ENCODE measurements around the gene ATAD1.
"Not testable (repeated sequence)": the region's sequence is repeated elsewhere in the genome, so short reads cannot be mapped to it uniquely, and the experiment has no call there.

ATAD1 gene

DNA sequence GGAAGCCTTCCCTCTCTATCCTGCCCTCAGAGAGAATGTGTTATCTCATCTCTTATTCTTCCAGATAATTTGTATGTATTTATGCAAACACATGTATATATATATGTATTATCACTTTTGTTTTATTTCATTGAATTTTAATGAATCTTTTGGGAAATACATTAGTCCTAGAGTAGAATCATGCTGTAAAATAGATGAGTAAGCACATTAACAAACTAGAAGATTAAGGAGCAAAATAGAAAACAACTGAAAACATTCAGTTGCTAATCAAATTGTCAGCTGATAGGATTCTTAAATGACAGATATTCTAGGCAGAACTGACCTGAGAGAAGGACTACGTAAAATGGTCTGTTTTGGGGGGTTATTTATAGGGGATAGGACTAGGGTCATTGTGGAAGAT is 34.1 kb upstream of the ATAD1 start:
- Histone ChIP-seq H3K27ac (ENCODE audit: low read length) (no peak overlapping the region), H4K20me1 (ENCODE audit: insufficient read depth, low read length) (no peaks in the 10 kb centered on the region), H3K4me1 (ENCODE audit: insufficient read depth, low read length) (peaks cover 40% of the 10 kb centered on the region), H3K4me3 (ENCODE audit: low read depth in 1 of 2, low read length in 2 of 2) (no peak overlapping the region), H2AFZ (ENCODE audit: low read depth, low read length) (no peak overlapping the region), H3K27me3 (ENCODE audit: insufficient read depth, low read length, poor library complexity) (no peaks in the 10 kb centered on the region), H3K9me3 (ENCODE audit: insufficient read depth, low read length, severe bottlenecking) (no peaks in the 10 kb centered on the region), H3K79me2 (ENCODE audit: insufficient read depth, low read length) (no peaks in the 10 kb centered on the region), H3K9ac (ENCODE audit: low read depth, low read length) (no peak overlapping the region), H3K4me2 (ENCODE audit: insufficient read depth, low read length) (no peak overlapping the region), H3K36me3 (ENCODE audit: insufficient read depth, low read length) (no peaks in the 10 kb centered on the region)
- DNase-seq (no peak), ATAC-seq (ENCODE audit: insufficient read depth, low read depth) (no peak)
- TF ChIP-seq CTCF (IDR thresholded peaks at IDR 0.05; ENCODE audit: borderline replicate concordance, extremely low read depth, low read length, poor library complexity, severe bottlenecking) = no peak

GRCh38 chr10:87850742-87851205 is 32.7 kb upstream of the ATAD1 start:
- no peaks in the 10 kb centered on the region for H3K9me3 ChIP-seq (ENCODE audit: insufficient read depth, low read length, severe bottlenecking)
- no peaks in the 10 kb centered on the region for H3K36me3 ChIP-seq (ENCODE audit: insufficient read depth, low read length)
- H3K27me3 ChIP-seq (ENCODE audit: insufficient read depth, low read length, poor library complexity) = no peaks in the 10 kb centered on the region
- TF ChIP-seq EZH2 (IDR thresholded peaks at IDR 0.05; ENCODE audit: borderline replicate concordance, low read depth, low read length, severe bottlenecking) (no peak), CTCF (IDR thresholded peaks at IDR 0.05; ENCODE audit: borderline replicate concordance, extremely low read depth, low read length, poor library complexity, severe bottlenecking) (peak; percentile 96)
- H3K4me2 ChIP-seq (ENCODE audit: insufficient read depth, low read length) = peak overlapping the region; percentile 43
- no peaks in the 10 kb centered on the region for H3K79me2 ChIP-seq (ENCODE audit: insufficient read depth, low read length)
- H4K20me1 ChIP-seq (ENCODE audit: insufficient read depth, low read length) = no peaks in the 10 kb centered on the region
- peak; percentile 86 for DNase-seq
- ATAC-seq (ENCODE audit: insufficient read depth, low read depth) = peak; percentile 98
- H3K4me3 ChIP-seq (ENCODE audit: low read depth in 1 of 2, low read length in 2 of 2) = no peak overlapping the region
- H3K4me1 ChIP-seq (ENCODE audit: insufficient read depth, low read length) = peaks cover 40% of the 10 kb centered on the region
- peak overlapping the region; percentile 86 for H2AFZ ChIP-seq (ENCODE audit: low read depth, low read length)
- peak overlapping the region; percentile 80 for H3K27ac ChIP-seq (ENCODE audit: low read length)
- peak overlapping the region; percentile 33 for H3K9ac ChIP-seq (ENCODE audit: low read depth, low read length)

- Histone ChIP-seq H2AFZ (ENCODE audit: low read depth, low read length) (no peak overlapping the region), H3K36me3 (ENCODE audit: insufficient read depth, low read length) (no peaks in the 10 kb centered on the region), H3K4me1 (ENCODE audit: insufficient read depth, low read length) (peaks cover 22% of the 10 kb centered on the region), H3K9ac (ENCODE audit: low read depth, low read length) (no peak overlapping the region), H4K20me1 (ENCODE audit: insufficient read depth, low read length) (no peaks in the 10 kb centered on the region), H3K79me2 (ENCODE audit: insufficient read depth, low read length) (no peaks in the 10 kb centered on the region), H3K4me3 (ENCODE audit: low read depth in 1 of 2, low read length in 2 of 2) (no peak overlapping the region), H3K27ac (ENCODE audit: low read length) (no peak overlapping the region), H3K4me2 (ENCODE audit: insufficient read depth, low read length) (no peak overlapping the region), H3K27me3 (ENCODE audit: insufficient read depth, low read length, poor library complexity) (no peaks in the 10 kb centered on the region), H3K9me3 (ENCODE audit: insufficient read depth, low read length, severe bottlenecking) (no peaks in the 10 kb centered on the region)
- TF ChIP-seq EZH2 (IDR thresholded peaks at IDR 0.05; ENCODE audit: borderline replicate concordance, low read depth, low read length, severe bottlenecking) (no peak), CTCF (IDR thresholded peaks at IDR 0.05; ENCODE audit: borderline replicate concordance, extremely low read depth, low read length, poor library complexity, severe bottlenecking) (no peak)
- ATAC-seq (ENCODE audit: insufficient read depth, low read depth) (no peak), DNase-seq (no peak)
Measured at GRCh38 chr10:87849001-87849400, 31.0 kb upstream of the ATAD1 start.

DNA sequence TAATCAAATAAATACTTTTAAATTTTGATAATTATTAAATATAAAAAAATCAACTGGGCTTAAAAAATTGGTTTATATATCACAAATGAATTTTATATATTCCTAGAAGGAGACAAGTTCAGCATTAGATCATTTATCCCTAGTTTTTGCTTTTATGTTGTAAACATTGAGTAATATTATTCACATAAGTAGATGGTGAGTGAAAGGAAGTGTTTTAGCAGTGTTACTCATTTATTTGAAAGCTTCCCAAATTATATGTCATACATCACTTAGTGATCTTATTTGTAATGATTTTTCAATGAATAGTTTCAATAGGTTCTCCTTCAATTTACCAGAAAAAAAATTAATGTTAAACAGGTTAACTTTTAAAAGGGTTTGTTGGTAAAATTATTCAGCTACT is 29.5 kb upstream of the ATAD1 start:
- no peak for DNase-seq

DNA sequence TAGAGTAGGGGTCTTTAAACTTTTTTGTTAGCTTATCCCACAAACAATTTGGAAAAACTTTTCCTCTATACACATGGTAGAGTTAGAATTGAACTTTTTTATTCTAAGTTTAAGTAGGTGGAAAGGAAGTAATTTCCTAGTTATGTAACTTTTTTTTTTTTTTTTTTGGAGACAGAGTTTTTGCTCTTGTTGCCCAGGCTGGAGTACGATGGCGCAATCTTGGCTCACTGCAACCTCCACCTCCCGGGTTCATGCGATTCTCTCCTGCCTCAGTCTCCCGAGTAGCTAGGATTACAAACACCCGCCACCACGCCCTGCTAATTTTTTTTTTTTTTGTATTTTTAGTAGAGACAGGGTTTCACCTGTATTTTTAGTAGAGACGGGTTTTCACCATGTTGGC is 28.7 kb upstream of the ATAD1 start:
- H3K9ac ChIP-seq (ENCODE audit: low read depth, low read length); H3K36me3 ChIP-seq (ENCODE audit: insufficient read depth, low read length); H2AFZ ChIP-seq (ENCODE audit: low read depth, low read length); H3K9me3 ChIP-seq (ENCODE audit: insufficient read depth, low read length, severe bottlenecking); H3K27me3 ChIP-seq (ENCODE audit: insufficient read depth, low read length, poor library complexity); H3K79me2 ChIP-seq (ENCODE audit: insufficient read depth, low read length); H3K27ac ChIP-seq (ENCODE audit: low read length); DNase-seq; H3K4me2 ChIP-seq (ENCODE audit: insufficient read depth, low read length); H4K20me1 ChIP-seq (ENCODE audit: insufficient read depth, low read length); ATAC-seq (ENCODE audit: insufficient read depth, low read depth); H3K4me3 ChIP-seq (ENCODE audit: low read depth in 1 of 2, low read length in 2 of 2): not testable (repeated sequence)
- H3K4me1 ChIP-seq (ENCODE audit: insufficient read depth, low read length) = peaks cover 30% of the 10 kb centered on the region

More for the DNA sequence above, 29.5 kb upstream of the ATAD1 start:
- no peak overlapping the region for H3K4me2 ChIP-seq (ENCODE audit: insufficient read depth, low read length)
- TF ChIP-seq EZH2 (IDR thresholded peaks at IDR 0.05; ENCODE audit: borderline replicate concordance, low read depth, low read length, severe bottlenecking) (no peak), CTCF (IDR thresholded peaks at IDR 0.05; ENCODE audit: borderline replicate concordance, extremely low read depth, low read length, poor library complexity, severe bottlenecking) (no peak)
- no peaks in the 10 kb centered on the region for H3K79me2 ChIP-seq (ENCODE audit: insufficient read depth, low read length)
- H4K20me1 ChIP-seq (ENCODE audit: insufficient read depth, low read length) = no peaks in the 10 kb centered on the region
- H3K27me3 ChIP-seq (ENCODE audit: insufficient read depth, low read length, poor library complexity) = no peaks in the 10 kb centered on the region
- H2AFZ ChIP-seq (ENCODE audit: low read depth, low read length) = no peak overlapping the region
- H3K27ac ChIP-seq (ENCODE audit: low read length) = no peak overlapping the region
- H3K9ac ChIP-seq (ENCODE audit: low read depth, low read length) = no peak overlapping the region
- H3K4me3 ChIP-seq (ENCODE audit: low read depth in 1 of 2, low read length in 2 of 2) = no peak overlapping the region
- H3K4me1 ChIP-seq (ENCODE audit: insufficient read depth, low read length) = peaks cover 26% of the 10 kb centered on the region
- H3K36me3 ChIP-seq (ENCODE audit: insufficient read depth, low read length) = no peaks in the 10 kb centered on the region
- no peak for ATAC-seq (ENCODE audit: insufficient read depth, low read depth)
- no peaks in the 10 kb centered on the region for H3K9me3 ChIP-seq (ENCODE audit: insufficient read depth, low read length, severe bottlenecking)
